GM18508 (cell line): Measurements from ENCODE around the gene REEP6.
"Not testable (repeated sequence)": the region's sequence is repeated elsewhere in the genome, so short reads cannot be mapped to it uniquely, and the experiment has no call there.

Experiments used
- ATAC-seq: cut with Tn5 transposase; IDR thresholded peaks from one replicate; pipeline ENCODE4 v1.9.1; 2021; ENCODE audit warnings: moderate number of reproducible peaks; ENCODE audit not compliant: insufficient read depth, unreplicated experiment

The REEP6 gene

DNA sequence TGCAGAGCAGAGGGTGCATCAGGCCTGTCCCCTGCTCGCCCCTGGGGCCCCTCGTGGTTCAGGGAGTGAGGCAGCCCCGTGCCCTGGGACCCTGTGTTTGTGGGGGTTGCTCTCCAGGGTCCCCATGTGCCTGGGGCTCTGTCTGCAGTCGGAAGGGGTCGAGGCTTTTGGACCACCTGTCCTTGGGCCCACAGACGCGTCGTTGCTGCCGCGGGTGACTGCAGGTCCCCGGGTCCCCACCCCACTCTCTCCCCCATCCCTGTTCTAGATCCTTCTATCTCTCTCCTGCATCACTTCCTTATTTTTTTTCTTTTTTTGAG, 2.7 kb upstream of the REEP6 start:
- no peak for ATAC-seq

DNA sequence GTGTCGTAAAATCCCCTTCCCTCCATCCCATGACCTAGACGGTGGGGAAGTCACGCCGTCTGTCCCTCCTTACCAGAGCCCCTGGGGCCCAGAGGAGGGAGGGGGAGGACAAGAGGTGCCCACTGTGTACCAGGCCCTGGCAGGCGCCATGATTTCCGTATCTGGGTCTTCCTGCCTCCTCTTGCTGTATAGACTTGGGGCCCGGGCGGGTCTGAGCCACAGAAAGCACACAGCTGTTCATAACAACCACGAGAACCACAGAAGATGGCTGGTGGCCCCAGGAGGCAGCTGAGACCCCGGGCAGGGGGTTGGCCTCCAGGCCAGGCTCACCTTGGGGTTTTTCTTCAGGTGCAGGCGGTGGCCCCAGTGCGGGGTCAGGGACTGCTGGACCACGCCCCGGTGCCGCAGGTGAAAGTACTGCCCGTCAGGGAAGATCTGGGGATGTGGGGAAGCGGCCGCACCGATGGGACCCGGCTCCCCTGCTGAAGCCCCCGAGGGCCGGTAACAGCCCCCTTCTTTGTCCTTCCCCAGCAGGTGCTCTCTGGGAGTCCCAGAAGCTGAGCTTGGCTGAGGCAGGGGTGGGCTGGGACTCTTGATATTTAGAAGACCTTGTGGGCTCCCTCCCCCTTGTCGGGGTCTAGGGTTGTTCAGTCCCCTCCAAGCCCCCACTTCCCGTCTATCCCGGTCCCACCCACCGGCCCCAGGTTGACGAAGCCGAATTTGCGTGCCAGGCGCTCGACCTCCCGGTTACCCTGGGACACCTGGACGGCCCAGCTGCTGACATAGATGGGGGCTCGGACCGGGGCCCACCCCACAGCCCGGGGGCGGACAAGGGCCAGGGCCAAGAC, 1.3 kb upstream of the REEP6 start:
- no peak for ATAC-seq

DNA sequence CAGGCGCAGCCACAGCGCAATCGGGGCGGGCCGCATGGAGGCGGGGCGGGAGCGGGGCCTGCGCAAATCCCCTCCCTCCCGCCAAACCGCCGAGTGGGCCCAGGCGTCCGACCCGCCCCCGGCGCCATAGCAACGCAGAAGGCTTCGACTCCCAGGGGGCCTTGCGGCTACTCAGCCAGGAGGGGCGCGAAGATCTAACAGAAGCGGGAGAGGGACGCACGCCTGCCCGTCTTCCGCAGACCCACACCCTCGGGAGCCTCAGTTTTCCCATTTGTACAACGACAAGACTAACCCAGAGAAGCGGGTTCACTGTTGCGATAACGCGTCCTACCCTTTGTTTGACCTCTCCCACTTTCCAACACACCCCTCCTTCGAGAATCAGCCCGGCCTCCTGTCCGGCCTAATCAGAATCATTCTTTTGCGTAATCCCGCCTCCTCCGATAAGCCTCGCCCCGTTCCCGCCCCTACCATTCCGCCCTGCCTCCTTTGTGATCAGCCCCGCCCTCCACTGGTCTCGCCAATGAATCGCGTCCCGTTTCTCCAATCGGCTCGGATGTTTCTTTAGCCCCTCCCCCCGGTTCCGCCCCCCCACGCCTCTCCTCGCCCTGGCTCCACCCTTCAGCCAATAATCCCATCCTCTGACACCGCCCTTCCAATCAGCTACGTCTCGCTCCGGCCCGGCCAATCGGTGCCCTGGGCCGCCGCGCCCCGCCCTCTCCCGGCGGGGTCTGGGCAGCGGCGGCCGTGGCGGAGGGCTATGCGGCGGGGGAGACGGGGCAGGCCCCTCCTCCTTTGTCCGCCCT, 469 bp upstream of the REEP6 start, which contains the start of gene PCSK4:
Gene PCSK4 (minus strand): TSS at position 40 of the 803 bp plus-strand sequence. CDS start 4 bp downstream, at position 36.
- peak; percentile 51 for ATAC-seq

DNA sequence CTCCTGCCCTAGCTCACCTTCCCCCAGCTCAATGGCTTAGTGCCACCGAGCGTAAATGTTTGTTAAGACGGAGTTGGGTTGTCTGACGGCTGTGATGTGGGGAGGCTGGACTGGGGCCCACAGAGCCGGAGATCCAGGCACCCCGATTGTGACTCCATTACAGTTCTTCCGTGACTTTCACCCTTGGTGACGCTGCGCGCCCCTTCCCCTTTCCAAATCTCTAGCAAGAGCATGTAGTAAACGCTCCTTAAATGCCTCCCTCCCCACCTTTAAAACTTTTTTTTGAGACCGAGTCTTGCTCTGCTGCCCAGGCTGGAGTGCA, 829 bp downstream of the REEP6 start:
- no peak for ATAC-seq

DNA sequence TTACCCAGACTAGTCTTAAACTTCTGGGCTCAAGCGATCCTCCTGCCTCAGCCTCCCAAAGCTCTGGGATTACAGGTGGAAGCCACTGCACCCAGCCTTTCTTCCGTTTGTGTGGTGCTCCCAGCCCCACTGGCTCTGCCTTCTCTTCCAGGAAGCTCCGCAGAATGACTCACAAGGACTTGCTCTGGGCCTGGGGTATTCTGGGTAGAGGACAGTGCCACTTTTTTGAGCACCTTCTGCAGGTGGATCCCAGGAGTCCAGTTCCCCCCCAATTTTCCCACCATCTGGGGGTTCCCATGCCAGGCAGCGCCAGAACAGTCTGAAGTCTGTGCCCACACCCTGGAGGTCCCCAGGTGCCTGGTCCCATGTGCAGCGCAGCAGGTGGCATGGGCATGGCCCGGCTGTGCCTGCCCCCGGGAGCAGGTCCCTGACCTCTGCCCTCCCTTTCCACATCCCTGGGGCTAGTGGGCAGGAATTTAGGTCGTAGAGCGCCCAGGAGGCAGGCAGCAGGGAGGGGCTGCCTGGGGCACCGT, 1.6 kb downstream of the REEP6 start:
- no peak for ATAC-seq

DNA sequence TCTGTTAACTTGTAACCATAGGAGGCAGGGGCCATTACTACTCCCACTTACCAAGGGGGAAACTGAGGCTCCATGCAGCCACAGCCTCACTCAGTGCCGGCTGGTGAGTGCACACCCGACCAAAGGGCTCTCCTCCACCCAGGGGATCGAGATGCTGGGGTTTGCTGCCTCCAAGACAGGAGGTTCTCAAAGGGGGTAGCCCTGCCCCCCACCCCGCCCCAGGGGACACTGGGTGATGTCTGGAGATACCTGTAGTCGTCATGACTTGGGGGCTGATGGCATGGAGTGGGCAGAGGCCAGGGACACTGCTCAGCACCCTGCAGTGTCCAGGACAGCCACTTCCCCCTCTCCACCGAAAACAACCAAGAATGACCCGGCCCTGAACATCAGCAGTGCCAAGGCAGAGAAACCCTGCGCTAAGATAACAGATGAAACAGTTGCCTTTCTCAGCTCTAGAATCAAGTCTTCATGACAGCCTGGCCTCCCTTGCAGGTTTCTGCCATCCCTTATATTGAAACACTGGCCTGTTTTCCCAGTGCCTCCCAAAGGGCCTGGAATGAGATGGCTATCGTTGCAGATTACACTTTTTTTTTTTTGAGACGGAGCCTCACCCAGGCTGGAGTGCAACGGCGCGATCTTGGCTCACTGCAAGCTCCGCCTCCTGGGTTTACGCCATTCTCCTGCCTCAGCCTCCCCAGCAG, 3.3 kb downstream of the REEP6 start:
- ATAC-seq: no peak

DNA sequence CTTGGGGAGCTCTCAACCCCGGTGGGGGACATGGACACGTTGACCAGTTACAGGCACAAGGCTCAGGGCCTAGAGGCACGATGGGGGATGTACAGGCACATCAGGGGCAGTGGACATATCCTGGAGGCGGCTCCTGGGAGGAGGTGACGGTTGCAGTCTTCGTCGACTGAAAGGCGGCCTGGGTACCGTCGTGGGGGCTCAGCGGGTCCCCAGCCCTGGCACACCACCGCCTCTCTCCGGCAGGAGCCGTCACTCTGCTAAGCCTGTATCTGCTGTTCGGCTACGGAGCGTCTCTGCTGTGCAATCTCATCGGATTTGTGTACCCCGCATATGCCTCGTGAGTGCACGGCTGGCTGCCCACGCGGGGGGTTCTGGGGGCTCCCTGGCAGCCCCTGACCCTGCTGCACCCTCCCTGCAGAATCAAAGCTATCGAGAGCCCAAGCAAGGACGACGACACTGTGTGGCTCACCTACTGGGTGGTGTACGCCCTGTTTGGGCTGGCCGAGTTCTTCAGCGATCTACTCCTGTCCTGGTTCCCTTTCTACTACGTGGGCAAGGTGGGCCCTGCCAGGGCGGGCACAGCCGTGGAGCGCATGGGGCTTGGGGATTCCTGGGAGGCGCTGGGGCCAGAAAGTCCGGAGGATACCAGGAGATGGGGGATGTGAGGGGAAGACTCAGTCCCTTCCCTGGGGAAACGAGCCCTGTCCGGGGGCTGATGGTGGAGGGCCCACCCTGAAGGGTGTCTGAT, 4.2 kb downstream of the REEP6 start:
- no peak for ATAC-seq

DNA sequence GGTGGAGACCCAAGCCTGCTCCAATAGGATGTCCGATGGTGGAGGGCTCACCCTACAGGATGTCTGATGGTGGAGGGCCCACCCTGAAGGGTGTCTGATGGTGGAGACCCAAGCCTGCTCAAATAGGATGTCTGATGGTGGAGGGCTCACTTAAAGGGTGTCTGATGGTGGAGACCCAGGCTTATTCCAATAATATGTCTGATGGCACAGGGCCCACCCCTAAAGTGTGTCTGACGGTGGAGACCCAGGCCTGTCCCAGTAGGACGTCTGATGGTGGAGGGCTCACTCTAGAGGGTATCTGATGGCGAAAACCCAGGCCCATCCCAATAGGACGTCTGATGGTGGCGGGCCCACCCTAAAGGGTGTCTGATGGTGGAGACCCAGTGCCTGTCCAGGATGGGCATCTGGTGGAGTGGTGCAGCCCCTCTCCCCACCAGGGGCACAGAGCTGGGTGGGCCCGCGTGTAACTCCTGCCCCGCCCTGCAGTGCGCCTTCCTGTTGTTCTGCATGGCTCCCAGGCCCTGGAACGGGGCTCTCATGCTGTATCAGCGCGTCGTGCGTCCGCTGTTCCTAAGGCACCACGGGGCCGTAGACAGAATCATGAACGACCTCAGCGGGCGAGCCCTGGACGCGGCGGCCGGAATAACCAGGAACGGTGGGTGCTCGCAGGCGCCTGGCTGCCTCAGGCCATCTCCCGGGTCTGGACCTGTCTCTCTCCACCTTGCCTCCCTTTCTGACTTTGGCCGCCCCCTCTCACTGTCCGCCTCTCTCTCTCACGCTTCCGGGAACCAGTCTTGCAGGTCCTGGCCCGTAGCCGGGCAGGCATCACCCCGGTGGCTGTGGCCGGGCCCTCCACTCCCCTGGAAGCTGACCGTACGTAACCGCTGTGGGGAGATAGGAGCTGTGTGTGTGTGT, 5.1 kb downstream of the REEP6 start:
- no peak for ATAC-seq

DNA sequence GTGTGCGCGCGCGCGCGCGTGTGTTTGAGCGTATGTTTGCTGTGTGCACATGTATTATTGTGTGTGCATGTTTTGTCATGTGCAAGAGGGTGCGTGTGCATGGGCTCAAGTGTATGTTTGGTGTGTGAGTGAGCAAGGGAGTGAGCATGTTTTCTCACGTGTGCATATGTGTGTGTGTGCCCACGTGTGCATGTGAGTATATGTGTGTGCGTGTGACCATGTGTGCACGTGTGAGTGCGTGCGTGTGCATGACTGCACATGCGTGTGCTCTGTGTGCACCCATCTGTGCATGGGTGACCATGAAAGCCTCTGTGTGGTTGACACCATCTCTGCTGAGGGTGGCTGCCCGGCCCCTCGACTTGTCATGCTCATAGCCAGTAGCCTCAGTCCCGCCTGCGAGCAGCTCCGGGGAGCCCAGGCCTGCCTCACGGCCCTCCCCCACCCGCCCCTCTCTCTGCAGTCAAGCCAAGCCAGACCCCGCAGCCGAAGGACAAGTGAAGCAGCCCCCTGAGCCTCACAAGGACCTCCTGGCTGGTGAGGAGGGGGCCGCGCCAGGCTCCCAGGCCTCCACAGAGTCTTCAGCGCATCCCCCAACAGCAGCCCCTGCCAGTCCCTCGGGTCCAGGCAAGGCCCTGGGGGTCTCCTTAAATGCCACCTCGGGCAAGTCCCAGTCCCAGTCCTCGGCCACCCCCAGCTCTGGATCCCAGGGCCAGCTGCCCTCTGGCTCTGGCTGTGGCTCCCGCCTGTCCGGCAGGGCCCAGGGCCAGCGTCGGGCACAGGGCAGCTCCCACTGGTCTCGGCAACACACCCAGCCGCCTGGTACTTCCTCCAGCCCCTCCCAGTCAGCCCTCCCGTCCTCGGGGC, 6.0 kb downstream of the REEP6 start:
- ATAC-seq: no peak

DNA sequence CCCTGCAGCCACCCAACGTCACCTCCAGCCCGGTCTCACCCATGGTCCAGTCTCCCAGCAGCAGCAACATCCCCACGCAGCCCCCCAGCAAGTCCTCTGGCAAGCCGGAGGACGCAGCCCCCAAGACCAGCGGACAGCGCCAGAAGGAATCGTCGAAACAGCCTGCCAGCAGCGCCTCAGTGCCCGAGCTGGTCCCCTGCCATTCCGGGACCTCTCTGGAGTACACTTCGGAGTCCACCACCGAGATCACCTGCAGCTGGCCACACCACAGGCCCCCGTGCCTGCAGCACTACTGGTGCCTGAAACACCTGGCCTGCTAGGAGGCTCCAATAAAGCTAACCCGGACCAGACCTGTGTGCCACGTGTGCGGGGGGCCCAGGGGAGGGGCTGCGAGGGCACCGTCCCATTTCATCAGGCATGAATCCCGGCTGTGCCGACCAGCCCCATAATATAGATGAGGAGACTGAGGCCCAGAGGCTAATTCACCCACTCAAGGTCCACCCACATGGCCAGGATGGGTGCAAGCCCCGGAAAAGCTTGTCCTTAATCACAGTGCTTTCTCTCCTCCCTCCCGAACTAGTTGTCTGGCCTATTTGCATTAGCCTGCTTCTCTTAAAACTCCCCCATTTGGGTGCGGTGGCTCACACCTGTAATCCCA, 6.7 kb downstream of the REEP6 start:
- ATAC-seq: no peak

DNA sequence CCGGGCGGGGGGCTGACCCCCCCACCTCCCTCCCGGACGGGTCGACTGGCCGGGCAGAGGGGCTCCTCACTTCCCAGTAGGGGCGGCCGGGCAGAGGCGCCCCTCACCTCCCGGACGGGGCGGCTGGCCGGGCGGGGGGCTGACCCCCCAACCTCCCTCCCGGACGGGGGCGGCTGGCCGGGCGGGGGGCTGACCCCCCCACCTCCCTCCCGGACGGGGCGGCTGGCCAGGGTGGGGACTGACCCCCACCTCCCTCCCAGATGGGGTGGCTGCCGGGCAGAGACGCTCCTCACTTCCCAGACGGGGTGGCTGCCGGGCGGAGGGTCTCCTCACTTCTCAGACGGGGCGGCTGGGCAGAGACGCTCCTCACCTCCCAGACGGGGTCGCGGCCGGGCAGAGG, 8.2 kb downstream of the REEP6 start:
- ATAC-seq: not testable (repeated sequence)

DNA sequence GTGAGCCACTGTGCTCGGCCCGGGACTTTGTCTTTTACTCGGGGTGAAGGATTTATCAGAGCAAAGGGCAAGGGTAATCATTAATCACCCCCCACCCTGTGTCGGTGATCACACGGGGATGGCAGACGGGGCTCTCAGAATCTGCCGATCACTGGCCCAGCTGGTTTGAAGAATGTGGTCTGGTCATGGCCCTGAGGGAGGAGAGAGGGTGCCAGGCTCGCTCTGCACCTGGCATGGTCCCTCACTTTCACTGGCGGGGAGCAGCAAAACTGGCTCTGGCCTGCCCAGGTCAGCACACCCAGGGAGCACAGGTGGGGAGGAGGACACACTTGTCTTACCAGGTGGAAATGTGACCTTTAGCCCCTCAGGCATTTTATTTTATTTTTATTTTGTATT, 10.2 kb downstream of the REEP6 start:
- no peak for ATAC-seq

DNA sequence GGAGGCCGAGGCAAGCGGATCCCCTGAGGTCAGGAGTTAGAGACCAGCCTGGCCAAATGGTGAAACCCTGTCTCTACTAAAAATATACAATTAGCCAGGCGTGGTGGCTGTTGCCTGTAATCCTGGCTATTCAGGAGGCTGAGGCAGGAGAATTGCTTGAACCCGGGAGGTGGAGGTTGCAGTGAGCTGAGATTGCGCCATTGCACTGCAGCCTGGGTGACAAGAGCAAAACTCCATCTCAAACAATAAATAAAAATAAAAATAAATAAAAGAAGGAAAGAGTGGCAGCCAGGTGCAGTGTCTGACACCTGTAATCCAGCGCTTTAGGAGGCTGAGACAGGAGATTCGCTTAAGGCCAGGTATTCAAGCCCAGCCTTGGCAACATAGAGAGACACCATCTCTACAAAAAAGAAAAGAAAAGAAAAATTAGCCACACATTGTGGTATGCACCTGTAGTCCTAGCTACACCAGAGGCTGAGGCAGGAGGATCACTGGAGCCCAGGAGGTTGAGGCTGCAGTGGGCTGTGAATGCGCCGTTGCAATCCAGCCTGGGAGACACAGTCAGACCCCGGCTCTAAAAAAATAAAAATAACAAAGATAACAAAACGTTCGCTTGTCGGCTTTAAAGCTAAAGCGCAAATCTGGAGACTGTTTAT, 11.6 kb downstream of the REEP6 start:
- no peak for ATAC-seq

DNA sequence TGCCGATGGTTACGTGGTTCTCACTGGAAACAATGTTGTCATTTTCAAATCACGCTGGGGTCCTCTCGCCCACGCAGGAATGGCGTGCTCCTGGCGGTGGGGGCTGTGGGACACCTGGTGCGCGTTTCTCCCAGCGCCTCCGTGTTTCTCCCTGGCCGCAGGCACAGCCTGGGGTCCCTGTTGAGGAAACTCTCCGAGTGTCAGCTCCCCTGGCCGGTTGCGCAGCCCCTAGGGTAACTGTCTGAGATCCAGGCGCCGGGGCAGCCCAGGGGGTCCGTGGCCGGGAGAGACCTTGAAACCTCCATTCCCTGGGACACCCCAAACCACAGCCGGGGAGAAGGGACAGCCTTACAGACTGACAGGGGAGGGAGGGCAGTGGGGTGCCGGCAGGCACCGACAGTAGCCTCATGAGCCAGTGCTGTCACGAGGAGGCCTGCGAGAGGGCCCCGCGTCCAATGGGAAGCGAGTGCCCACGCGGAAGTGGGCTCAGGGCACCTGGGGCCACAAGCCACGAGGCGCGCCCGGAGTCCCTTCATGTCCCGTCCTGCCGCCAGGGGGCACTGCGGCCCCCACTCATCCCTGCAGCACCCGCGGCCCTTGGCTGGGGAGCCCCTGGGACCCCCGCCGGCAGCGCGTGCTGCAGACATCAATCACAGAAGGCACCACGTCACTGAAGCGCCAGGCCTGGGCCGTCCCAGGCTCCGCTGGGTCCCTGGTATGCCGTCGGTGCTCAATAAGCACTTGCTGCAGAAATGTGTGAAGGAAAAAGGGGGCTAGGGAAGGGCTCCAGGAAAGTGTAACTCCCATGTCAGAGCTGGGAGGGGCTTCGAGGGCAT, 12.3 kb downstream of the REEP6 start:
- no peak for ATAC-seq

DNA sequence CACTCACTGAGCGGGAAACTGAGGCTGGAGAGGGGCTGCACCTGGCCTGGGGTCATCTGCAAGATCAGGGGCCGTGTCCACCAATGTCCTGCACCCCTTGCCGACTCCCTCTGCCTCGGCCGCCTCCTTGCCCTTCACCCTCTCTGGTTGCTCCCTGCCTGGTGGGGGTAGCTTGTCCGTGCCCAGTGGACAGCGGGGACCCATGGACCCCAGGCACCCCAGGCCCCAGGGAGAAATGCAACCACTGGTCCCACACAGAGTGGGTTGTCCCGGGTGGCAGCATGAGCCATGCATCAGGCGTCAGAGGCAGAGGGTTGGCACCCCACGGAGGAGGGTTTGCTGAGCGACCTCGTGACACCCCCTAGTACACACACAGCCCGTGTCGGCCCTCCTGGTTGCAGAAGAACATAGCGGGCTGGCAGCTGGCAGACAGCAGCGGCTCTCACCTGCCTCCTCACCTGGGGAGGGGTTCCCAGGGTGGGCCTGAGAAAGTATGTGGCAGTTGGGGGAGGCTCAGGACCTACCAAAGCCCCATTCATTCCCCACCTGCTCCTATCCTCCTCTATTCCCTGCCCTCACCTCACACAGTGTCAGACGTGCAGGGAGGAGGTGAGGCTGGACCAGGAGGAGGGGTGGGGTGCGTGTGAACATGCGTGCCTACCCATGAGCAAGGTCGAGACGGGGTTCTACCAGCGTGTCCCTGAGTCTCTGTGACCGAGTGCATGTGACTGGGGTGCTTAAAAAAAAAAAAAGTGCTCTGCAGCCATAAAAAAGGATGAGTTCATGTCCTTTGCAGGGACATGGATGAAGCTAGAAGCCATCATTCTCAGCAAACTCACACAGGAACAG, 13.2 kb downstream of the REEP6 start:
- no peak for ATAC-seq

DNA sequence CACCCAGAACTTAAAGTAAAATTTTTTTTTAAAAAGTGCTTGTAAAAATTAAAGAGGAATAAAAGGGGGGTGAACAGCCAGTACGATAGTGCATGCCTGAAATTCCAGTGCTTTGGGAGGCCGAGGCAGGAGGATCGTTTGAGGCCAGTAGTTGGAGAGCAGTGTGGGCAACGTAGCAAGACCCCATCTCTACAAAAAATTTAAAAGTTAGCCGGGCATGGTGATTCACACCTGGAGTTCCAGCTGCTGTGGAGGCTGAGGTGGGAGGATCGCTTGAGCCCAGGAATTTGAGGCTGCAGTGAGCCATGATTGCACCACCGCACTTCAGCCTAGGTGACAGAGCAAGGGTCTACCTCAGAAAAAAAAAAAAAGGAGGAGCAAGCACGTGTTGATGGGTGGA, 14.0 kb downstream of the REEP6 start:
- ATAC-seq: no peak
